HepG2 (cell line): ENCODE results near the gene TP53TG5. TPM values are rescaled to one million over a fixed set of nuclear protein-coding genes. Genes with fewer than 3 reads are reported as not detected.
A peak's percentile ranks its signal among the peaks of the same experiment; 100 is the strongest.

Source experiments
- ELF3 ChIP-seq: IDR thresholded peaks from 2 replicates; pipeline ENCODE4 v1.6.1; 2016; ENCODE audit warnings: missing genetic modification reagents, missing compliant biosample characterization
- FOXO1 ChIP-seq: sonication (generic); formaldehyde crosslinking; IDR thresholded peaks from 2 replicates; pipeline ENCODE4 v1.4.0; 2020; ENCODE audit warnings: missing genetic modification reagents
- HOXA7 ChIP-seq: sonication (generic); formaldehyde crosslinking; IDR thresholded peaks from 2 replicates; pipeline ENCODE4 v1.8.1; 2022; ENCODE audit warnings: mild to moderate bottlenecking, missing genetic modification reagents, moderate library complexity
- KAT2B ChIP-seq: fragments of 150-350 bp; IDR thresholded peaks from 2 replicates; pipeline ENCODE4 v1.6.1; 2014; ENCODE audit warnings: low read depth, low read length, borderline replicate concordance
- PCBP1 ChIP-seq: fragments of 200-400 bp; formaldehyde crosslinking; IDR thresholded peaks from 2 replicates; pipeline ENCODE4 v1.6.1; 2017; ENCODE audit warnings: mild to moderate bottlenecking, low read depth, low read length, borderline replicate concordance
- PHF21A ChIP-seq: sonication (generic); formaldehyde crosslinking; IDR thresholded peaks from 2 replicates; pipeline ENCODE4 v1.5.0; 2020; ENCODE audit warnings: mild to moderate bottlenecking, missing genetic modification reagents
- SKI ChIP-seq: fragments of 450-650 bp; IDR thresholded peaks from one replicate; pipeline ENCODE4 v1.6.1; 2018; ENCODE audit warnings: mild to moderate bottlenecking; ENCODE audit not compliant: partially characterized antibody
- ZBTB42 ChIP-seq: sonication (generic); formaldehyde crosslinking; IDR thresholded peaks from 2 replicates; pipeline ENCODE4 v1.5.0; 2020; ENCODE audit warnings: mild to moderate bottlenecking, missing genetic modification reagents
- ZFP82 ChIP-seq: sonication (generic); formaldehyde crosslinking; IDR thresholded peaks from 2 replicates; pipeline ENCODE4 v1.5.1; 2020; ENCODE audit warnings: mild to moderate bottlenecking, missing genetic modification reagents, borderline replicate concordance
- ZNF501 ChIP-seq: sonication (generic); formaldehyde crosslinking; IDR thresholded peaks from 2 replicates; pipeline ENCODE4 v1.5.1; 2020; ENCODE audit warnings: mild to moderate bottlenecking, moderate library complexity, missing genetic modification reagents
- ZNF552 ChIP-seq: sonication (generic); formaldehyde crosslinking; IDR thresholded peaks from 2 replicates; pipeline ENCODE4 v1.9.0; 2022; ENCODE audit warnings: missing genetic modification reagents, mild to moderate bottlenecking, borderline replicate concordance
- ZNF746 ChIP-seq: sonication (generic); formaldehyde crosslinking; IDR thresholded peaks from 2 replicates; pipeline ENCODE4 v1.8.0; 2022; ENCODE audit warnings: mild to moderate bottlenecking, missing genetic modification reagents
- polyA plus RNA-seq, 8 experiments: library from polyadenylated mRNA; depleted of rRNA in 3 of 8; stranded (reverse) in 7 of 8; unstranded in 1 of 8; fragments of >200 nt; fragmentation: Illumina TruSeq in 4 of 8; extraction: Trizol in 4 of 8; gene quantifications; 2 replicates each; pipeline versions ENCODE4 v1.2.1 to v1.2.3, GENCODE V29; 2011 to 2016; ENCODE audit warnings: low read depth in 4 of 8, missing spikeins in 1 of 8, mixed read lengths in 1 of 8; ENCODE audit not compliant: insufficient read depth in 1 of 8
- total RNA-seq, 5 experiments: library from RNA; depleted of rRNA; stranded (reverse); fragments of >200 nt; fragmentation: Illumina TruSeq; extraction: Trizol; gene quantifications; 2 replicates each; pipeline ENCODE4 v1.2.3, GENCODE V29; 2016; ENCODE audit warnings: low read depth in 1 of 5
- TF ChIP-seq, protein P1 (sequence below): sonication (generic); formaldehyde crosslinking; IDR thresholded peaks from 2 replicates; pipeline ENCODE4 v1.4.0; 2020; ENCODE audit warnings: missing genetic modification reagents, borderline replicate concordance
- TF ChIP-seq, protein P2 (sequence below): sonication (generic); formaldehyde crosslinking; IDR thresholded peaks from 2 replicates; pipeline ENCODE4 v1.4.0; 2020; ENCODE audit warnings: mild to moderate bottlenecking, missing genetic modification reagents
- TF ChIP-seq, protein P3 (sequence below): sonication (generic); formaldehyde crosslinking; IDR thresholded peaks from 2 replicates; pipeline ENCODE4 v1.4.0; 2020; ENCODE audit warnings: low read depth, mild to moderate bottlenecking, missing genetic modification reagents
- TF ChIP-seq, protein P4 (sequence below): sonication (generic); formaldehyde crosslinking; IDR thresholded peaks from 2 replicates; pipeline ENCODE4 v1.5.1; 2020; ENCODE audit warnings: mild to moderate bottlenecking, missing genetic modification reagents, borderline replicate concordance

The TP53TG5 gene
- total and polyA plus RNA-seq, 2 of the 13 experiments (the other 11 are each of a cell fraction or from before 2014, with no cell fraction given): 0.11 TPM; not detected in 1

DNA sequence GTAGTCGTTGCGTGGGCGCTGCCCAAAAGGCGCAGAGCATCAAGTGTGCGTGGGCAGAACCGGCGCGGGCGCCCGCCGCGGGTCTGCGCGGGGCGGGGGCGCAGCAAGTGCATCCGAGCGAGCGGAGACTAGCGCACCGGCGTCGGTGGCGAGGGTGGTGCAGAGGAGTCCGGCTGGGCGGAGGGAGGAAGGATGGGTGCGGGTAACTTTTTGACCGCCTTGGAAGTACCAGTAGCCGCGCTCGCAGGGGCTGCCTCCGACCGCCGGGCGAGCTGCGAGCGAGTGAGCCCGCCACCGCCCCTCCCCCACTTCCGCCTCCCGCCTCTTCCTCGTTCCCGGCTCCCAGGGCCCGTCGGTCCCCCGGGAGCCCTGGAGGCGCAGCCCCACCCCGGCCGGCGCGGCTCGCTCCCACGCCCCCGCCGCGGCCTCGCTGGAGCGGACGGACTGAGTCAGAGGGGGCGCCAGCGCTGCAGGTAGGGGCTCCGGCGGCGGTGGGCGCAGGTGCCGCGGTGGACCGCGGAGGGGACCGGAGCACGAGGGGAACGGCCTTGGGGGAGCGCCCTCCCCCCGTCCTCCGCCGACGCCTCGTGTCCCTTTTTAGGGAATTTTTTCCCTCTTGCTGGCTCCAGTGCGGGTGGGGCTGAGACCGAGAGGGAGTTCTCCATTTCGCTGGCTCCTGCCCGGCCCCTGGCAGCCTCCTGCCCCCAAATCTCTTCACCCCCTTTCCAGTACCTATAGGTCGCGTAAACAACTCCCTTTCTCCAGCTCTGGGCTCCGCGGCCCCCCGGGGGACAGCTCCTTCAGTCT lies 28.3 kb upstream of the TP53TG5 start (continued):
- TF ChIP-seq HOXA7 (CRISPR knock-in tag) (0 out of 2 replicates have a peak, but pooled peaks have one; percentile 3), ZFP82 (CRISPR knock-in tag) (peak; percentile 90; the same call in 1 of the 2 replicates), ZNF501 (CRISPR knock-in tag) (0 out of 2 replicates have a peak, but pooled peaks have one; percentile 15), ZNF746 (0 out of 2 replicates have a peak, but pooled peaks have one; percentile 39), PCBP1 (0 out of 2 replicates have a peak, but pooled peaks have one; percentile 13), ELF3 (CRISPR knock-in tag) (peak; percentile 90), PHF21A (CRISPR knock-in tag) (no peak; the same call in 1 of the 2 replicates), FOXO1 (CRISPR knock-in tag) (no peak; the same call in 1 of the 2 replicates), ZNF552 (no peak), ZBTB42 (CRISPR knock-in tag) (no peak; the same call in 1 of the 2 replicates), KAT2B (no peak), SKI (no peak)
- TF ChIP-seq, protein P1, sequence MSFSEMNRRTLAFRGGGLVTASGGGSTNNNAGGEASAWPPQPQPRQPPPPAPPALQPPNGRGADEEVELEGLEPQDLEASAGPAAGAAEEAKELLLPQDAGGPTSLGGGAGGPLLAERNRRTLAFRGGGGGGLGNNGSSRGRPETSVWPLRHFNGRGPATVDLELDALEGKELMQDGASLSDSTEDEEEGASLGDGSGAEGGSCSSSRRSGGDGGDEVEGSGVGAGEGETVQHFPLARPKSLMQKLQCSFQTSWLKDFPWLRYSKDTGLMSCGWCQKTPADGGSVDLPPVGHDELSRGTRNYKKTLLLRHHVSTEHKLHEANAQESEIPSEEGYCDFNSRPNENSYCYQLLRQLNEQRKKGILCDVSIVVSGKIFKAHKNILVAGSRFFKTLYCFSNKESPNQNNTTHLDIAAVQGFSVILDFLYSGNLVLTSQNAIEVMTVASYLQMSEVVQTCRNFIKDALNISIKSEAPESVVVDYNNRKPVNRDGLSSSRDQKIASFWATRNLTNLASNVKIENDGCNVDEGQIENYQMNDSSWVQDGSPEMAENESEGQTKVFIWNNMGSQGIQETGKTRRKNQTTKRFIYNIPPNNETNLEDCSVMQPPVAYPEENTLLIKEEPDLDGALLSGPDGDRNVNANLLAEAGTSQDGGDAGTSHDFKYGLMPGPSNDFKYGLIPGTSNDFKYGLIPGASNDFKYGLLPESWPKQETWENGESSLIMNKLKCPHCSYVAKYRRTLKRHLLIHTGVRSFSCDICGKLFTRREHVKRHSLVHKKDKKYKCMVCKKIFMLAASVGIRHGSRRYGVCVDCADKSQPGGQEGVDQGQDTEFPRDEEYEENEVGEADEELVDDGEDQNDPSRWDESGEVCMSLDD: 0 out of 2 replicates have a peak, but pooled peaks have one; percentile 48
- TF ChIP-seq, protein P2, sequence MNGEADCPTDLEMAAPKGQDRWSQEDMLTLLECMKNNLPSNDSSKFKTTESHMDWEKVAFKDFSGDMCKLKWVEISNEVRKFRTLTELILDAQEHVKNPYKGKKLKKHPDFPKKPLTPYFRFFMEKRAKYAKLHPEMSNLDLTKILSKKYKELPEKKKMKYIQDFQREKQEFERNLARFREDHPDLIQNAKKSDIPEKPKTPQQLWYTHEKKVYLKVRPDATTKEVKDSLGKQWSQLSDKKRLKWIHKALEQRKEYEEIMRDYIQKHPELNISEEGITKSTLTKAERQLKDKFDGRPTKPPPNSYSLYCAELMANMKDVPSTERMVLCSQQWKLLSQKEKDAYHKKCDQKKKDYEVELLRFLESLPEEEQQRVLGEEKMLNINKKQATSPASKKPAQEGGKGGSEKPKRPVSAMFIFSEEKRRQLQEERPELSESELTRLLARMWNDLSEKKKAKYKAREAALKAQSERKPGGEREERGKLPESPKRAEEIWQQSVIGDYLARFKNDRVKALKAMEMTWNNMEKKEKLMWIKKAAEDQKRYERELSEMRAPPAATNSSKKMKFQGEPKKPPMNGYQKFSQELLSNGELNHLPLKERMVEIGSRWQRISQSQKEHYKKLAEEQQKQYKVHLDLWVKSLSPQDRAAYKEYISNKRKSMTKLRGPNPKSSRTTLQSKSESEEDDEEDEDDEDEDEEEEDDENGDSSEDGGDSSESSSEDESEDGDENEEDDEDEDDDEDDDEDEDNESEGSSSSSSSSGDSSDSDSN (CRISPR knock-in tag): peak; percentile 80
- TF ChIP-seq, protein P3, sequence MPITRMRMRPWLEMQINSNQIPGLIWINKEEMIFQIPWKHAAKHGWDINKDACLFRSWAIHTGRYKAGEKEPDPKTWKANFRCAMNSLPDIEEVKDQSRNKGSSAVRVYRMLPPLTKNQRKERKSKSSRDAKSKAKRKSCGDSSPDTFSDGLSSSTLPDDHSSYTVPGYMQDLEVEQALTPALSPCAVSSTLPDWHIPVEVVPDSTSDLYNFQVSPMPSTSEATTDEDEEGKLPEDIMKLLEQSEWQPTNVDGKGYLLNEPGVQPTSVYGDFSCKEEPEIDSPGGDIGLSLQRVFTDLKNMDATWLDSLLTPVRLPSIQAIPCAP (CRISPR knock-in tag): no peak
- TF ChIP-seq, protein P4, sequence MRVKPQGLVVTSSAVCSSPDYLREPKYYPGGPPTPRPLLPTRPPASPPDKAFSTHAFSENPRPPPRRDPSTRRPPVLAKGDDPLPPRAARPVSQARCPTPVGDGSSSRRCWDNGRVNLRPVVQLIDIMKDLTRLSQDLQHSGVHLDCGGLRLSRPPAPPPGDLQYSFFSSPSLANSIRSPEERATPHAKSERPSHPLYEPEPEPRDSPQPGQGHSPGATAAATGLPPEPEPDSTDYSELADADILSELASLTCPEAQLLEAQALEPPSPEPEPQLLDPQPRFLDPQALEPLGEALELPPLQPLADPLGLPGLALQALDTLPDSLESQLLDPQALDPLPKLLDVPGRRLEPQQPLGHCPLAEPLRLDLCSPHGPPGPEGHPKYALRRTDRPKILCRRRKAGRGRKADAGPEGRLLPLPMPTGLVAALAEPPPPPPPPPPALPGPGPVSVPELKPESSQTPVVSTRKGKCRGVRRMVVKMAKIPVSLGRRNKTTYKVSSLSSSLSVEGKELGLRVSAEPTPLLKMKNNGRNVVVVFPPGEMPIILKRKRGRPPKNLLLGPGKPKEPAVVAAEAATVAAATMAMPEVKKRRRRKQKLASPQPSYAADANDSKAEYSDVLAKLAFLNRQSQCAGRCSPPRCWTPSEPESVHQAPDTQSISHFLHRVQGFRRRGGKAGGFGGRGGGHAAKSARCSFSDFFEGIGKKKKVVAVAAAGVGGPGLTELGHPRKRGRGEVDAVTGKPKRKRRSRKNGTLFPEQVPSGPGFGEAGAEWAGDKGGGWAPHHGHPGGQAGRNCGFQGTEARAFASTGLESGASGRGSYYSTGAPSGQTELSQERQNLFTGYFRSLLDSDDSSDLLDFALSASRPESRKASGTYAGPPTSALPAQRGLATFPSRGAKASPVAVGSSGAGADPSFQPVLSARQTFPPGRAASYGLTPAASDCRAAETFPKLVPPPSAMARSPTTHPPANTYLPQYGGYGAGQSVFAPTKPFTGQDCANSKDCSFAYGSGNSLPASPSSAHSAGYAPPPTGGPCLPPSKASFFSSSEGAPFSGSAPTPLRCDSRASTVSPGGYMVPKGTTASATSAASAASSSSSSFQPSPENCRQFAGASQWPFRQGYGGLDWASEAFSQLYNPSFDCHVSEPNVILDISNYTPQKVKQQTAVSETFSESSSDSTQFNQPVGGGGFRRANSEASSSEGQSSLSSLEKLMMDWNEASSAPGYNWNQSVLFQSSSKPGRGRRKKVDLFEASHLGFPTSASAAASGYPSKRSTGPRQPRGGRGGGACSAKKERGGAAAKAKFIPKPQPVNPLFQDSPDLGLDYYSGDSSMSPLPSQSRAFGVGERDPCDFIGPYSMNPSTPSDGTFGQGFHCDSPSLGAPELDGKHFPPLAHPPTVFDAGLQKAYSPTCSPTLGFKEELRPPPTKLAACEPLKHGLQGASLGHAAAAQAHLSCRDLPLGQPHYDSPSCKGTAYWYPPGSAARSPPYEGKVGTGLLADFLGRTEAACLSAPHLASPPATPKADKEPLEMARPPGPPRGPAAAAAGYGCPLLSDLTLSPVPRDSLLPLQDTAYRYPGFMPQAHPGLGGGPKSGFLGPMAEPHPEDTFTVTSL (CRISPR knock-in tag): no peak
